ENCODE results near the gene LASP1NB.

LASP1NB gene

GRCh38 chr17:38915639-38915995, 9.8 kb upstream of the LASP1NB start:
- H3K9ac ChIP-seq (ENCODE audit: insufficient read depth, low read depth, low read length): no peak overlapping the region
- no TSS peak for BruUV-seq (replicated peaks)
- peaks cover 50% of the 10 kb centered on the region for H3K4me1 ChIP-seq (ENCODE audit: insufficient read depth, low read length)
- in situ Hi-C loops (cut with HindIII; ENCODE audit: extremely low pct_ligation_motif_present, low pct_unique_long_range_greater_than_20kb): no loop called here
- peak overlapping the region; percentile 15; the same call in 1 of the 2 replicates for H3K4me2 ChIP-seq (ENCODE audit: low read depth, low read length)
- peak overlapping the region; percentile 62 for H3K27ac ChIP-seq (ENCODE audit: extremely low read length, insufficient read depth, low read length)
- H3K9me3 ChIP-seq (ENCODE audit: low read length): no peaks in the 10 kb centered on the region
- H3K4me3 ChIP-seq (replicated peaks in 1 of 3; ENCODE audit: insufficient read depth in 1 of 3, low read depth in 2 of 3, low read length in 3 of 3): no peak overlapping the region
- H3K36me3 ChIP-seq (replicated peaks in 1 of 2; ENCODE audit: control insufficient read depth in 1 of 2, insufficient read depth in 2 of 2, low read length in 2 of 2): peaks cover 42 to 77% of the 10 kb centered on the region in 2 experiments
- DNase-seq (ENCODE audit: low spot score) (no peak), FAIRE-seq (no peak), ATAC-seq (peak; percentile 2; the same call in 1 of the 3 replicates)
- H3K79me2 ChIP-seq (ENCODE audit: insufficient read depth, low read length): no peaks in the 10 kb centered on the region
- 95% methylated on average over 7 of the region's 7 CpGs for WGBS (ENCODE audit: low lambda C conversion rate)
- intact Hi-C loops (cut with micrococcal nuclease; ENCODE audit: unreplicated experiment): loop anchor here (1.0 to 10.0 kb wide), 3 partner anchors 30 to 239 kb away; partner anchors contain the start of genes LASP1 and PLXDC1
- CTCF ChIA-PET (ENCODE audit: low intra/inter-chr PET ratio, low total read pairs): interaction anchor here (1.3 kb wide), 1 partner anchor 44 kb away, joined by 3 read pairs; no protein-coding TSS in a partner anchor
- TF ChIP-seq HMGXB3 (CRISPR knock-in tag; IDR thresholded peaks at IDR 0.05; ENCODE audit: borderline replicate concordance) (0 out of 2 replicates have a peak, but pooled peaks have one; percentile 8), NR2F6 (IDR thresholded peaks at IDR 0.05) (no peak), NR2F6 (CRISPR knock-in tag; IDR thresholded peaks at IDR 0.05) (no peak), ZBTB20 (CRISPR knock-in tag; IDR thresholded peaks at IDR 0.05; ENCODE audit: borderline replicate concordance, low read depth) (no peak), RFXANK (CRISPR knock-in tag; IDR thresholded peaks at IDR 0.05) (no peak)
- no peaks in the 10 kb centered on the region for H3K27me3 ChIP-seq (ENCODE audit: control insufficient read depth in 1 of 2, insufficient read depth in 2 of 2, low read length in 2 of 2)
- H4K20me1 ChIP-seq (ENCODE audit: insufficient read depth, low read length): no peaks in the 10 kb centered on the region
- POLR2A ChIA-PET: interaction anchor here (0.9 to 5.4 kb wide), 15 partner anchors 7 to 546 kb away, joined by 3 to 112 read pairs (median 4); partner anchors contain the start of genes CDK12, LASP1, LASP1NB and PIP4K2B
- H2AFZ ChIP-seq (ENCODE audit: low read length): no peak overlapping the region

All from HepG2 (cell line).